WI38 (cell line): ENCODE data around the gene GPC3.

Experiments
- H3K4me3 ChIP-seq: 2 replicates; pipeline ENCODE4 v1.5.1; 2011; ENCODE audit warnings: low read depth, mild to moderate bottlenecking, control low read depth, low read length
- CTCF ChIP-seq: IDR thresholded peaks from 2 replicates; pipeline ENCODE4 v1.5.1; 2012; ENCODE audit warnings: low read depth, mild to moderate bottlenecking, control low read depth, low read length

Gene GPC3

GRCh38 chrX:134006484-134007161 is 21.2 kb upstream of the GPC3 start:
- no peak overlapping the region for H3K4me3 ChIP-seq
- TF ChIP-seq CTCF: no peak

DNA sequence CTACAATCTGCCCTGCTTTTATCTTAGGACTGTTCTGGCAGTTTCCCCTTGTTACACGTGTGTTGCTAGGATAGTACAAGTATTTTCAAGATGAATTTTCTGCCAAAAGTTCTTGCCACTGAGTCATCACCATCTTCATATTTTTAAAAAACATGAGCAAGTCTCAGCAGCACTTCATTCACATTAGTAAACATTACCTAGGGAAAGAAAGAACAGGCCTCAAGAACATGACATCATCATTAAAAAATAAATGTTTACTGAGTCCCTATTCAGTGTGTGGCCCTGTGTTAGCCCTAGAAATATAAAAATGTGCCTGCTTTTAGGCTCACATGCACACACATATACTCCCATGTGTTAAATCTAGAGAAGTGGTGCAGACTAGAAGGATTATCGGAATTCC is 18.7 kb upstream of the GPC3 start:
- no peak overlapping the region for H3K4me3 ChIP-seq
- no peak for TF ChIP-seq CTCF

DNA sequence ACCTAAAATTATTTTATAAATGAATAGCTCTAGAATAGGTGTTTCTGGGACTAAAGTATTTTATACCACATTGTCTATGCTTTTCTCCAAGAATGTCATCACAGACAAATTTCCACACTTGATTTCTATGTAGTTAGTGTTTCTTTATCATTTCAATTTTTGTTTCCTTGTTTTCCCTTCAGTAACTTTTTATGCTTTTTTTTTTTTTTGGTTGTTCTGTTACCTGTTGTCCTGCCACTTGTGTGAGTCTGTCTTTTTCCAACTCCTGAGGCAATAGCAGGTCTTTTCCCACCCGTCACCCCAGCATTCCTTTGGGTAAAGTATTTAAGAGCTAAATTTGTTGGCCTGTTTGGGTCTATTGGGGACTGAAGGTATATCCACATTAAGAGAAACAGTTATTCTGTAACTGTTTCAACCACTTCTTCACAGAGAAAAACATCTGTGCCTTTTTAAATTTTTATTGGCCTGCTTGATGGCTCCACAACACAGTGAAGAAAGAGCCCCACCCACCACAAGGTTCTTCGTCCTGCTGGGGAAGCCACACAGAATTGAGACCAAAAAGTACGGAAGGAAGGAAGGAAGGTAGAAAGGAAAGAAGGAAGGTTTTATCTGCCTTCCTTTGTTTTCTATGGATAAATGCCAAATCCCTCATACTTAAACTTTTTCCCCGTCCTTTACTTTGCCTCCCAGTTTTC is 17.7 kb upstream of the GPC3 start:
- no peak for TF ChIP-seq CTCF
- H3K4me3 ChIP-seq: no peak overlapping the region

- H3K4me3 ChIP-seq: no peak overlapping the region
- TF ChIP-seq CTCF: no peak
Measured at GRCh38 chrX:134000260-134001245, 15.2 kb upstream of the GPC3 start.

GRCh38 chrX:133999031-133999705 is 13.8 kb upstream of the GPC3 start:
- TF ChIP-seq CTCF: no peak
- H3K4me3 ChIP-seq: no peak overlapping the region

GRCh38 chrX:133995759-133996158 is 10.4 kb upstream of the GPC3 start:
- TF ChIP-seq CTCF: no peak
- no peak overlapping the region for H3K4me3 ChIP-seq
